ENCODE data around the gene VWA3B.
"Not testable (repeated sequence)": the region's sequence is repeated elsewhere in the genome, so short reads cannot be mapped to it uniquely, and the experiment has no call there.

The VWA3B gene

GRCh38 chr2:98088261-98088660, 1.3 kb downstream of the VWA3B start:
- DNase-seq (ENCODE audit: low spot score) = no peak

GRCh38 chr2:98089941-98090340, 3.0 kb downstream of the VWA3B start:
- no peak for DNase-seq (ENCODE audit: low spot score)

GRCh38 chr2:98090951-98091350, 4.0 kb downstream of the VWA3B start:
- DNase-seq (ENCODE audit: low spot score) = no peak

GRCh38 chr2:98091738-98092137, 4.8 kb downstream of the VWA3B start:
- no peak for DNase-seq (ENCODE audit: low spot score)

GRCh38 chr2:98093146-98093545, 6.2 kb downstream of the VWA3B start:
- no peak for DNase-seq (ENCODE audit: low spot score)

- DNase-seq (ENCODE audit: low spot score) = no peak
Measured at GRCh38 chr2:98093611-98094010, 6.6 kb downstream of the VWA3B start.

- no peak for DNase-seq (ENCODE audit: low spot score)
Measured at GRCh38 chr2:98099939-98100743, 13.2 kb downstream of the VWA3B start.

- DNase-seq (ENCODE audit: low spot score) = not testable (repeated sequence)
Measured at GRCh38 chr2:98102315-98102714, 15.3 kb downstream of the VWA3B start.

GRCh38 chr2:98102878-98103277, 15.9 kb downstream of the VWA3B start:
- no peak for DNase-seq (ENCODE audit: low spot score)

- DNase-seq (ENCODE audit: low spot score) = no peak
Measured at GRCh38 chr2:98108110-98108509, 21.1 kb downstream of the VWA3B start.

GRCh38 chr2:98110741-98111140, 23.8 kb downstream of the VWA3B start:
- DNase-seq (ENCODE audit: low spot score) = no peak

GRCh38 chr2:98114643-98115330, 27.8 kb downstream of the VWA3B start:
- DNase-seq (ENCODE audit: low spot score) = no peak

- no peak for DNase-seq (ENCODE audit: low spot score)
Measured at GRCh38 chr2:98118161-98118560, 31.2 kb downstream of the VWA3B start.

- no peak for DNase-seq (ENCODE audit: low spot score)
Measured at GRCh38 chr2:98118852-98119251, 31.9 kb downstream of the VWA3B start.

GRCh38 chr2:98121149-98121548, 34.2 kb downstream of the VWA3B start:
- DNase-seq (ENCODE audit: low spot score) = no peak

GRCh38 chr2:98122524-98122923, 35.6 kb downstream of the VWA3B start:
- no peak for DNase-seq (ENCODE audit: low spot score)

- no peak for DNase-seq (ENCODE audit: low spot score)
Measured at GRCh38 chr2:98123286-98123685, 36.3 kb downstream of the VWA3B start.

- no peak for DNase-seq (ENCODE audit: low spot score)
Measured at GRCh38 chr2:98126061-98126460, 39.1 kb downstream of the VWA3B start.

- DNase-seq (ENCODE audit: low spot score) = no peak
Measured at GRCh38 chr2:98127229-98127989, 40.4 kb downstream of the VWA3B start.

- no peak for DNase-seq (ENCODE audit: low spot score)
Measured at GRCh38 chr2:98128556-98129109, 41.7 kb downstream of the VWA3B start.

- not testable (repeated sequence) for DNase-seq (ENCODE audit: low spot score)
Measured at GRCh38 chr2:98130073-98130472, 43.1 kb downstream of the VWA3B start.

GRCh38 chr2:98134172-98135005, 47.4 kb downstream of the VWA3B start:
- DNase-seq (ENCODE audit: low spot score) = no peak

Measured in D341Med (cell line).